Left ventricle myocardium inferior (tissue), 1 donor: Measurements from ENCODE around the gene ANKS4B. TPM values are rescaled to one million over a fixed set of nuclear protein-coding genes. Genes with fewer than 3 reads are reported as not detected.

Experiments used
- DNase-seq: peaks from one replicate; pipeline ENCODE4 v3.0.0-alpha.2; 2020
- H3K27ac ChIP-seq: fragments of 200-600 bp; replicated peaks from 2 replicates; pipeline ENCODE4 v1.8.0; 2021
- H3K27me3 ChIP-seq: fragments of 200-600 bp; 2 replicates; pipeline ENCODE4 v1.8.0; 2021; ENCODE audit warnings: low read depth
- H3K36me3 ChIP-seq: fragments of 200-600 bp; 2 replicates; pipeline ENCODE4 v1.8.0; 2021
- H3K4me1 ChIP-seq: fragments of 200-600 bp; 2 replicates; pipeline ENCODE4 v1.8.0; 2021
- H3K4me3 ChIP-seq: fragments of 200-600 bp; 2 replicates; pipeline ENCODE4 v1.8.0; 2021; ENCODE audit warnings: mild to moderate bottlenecking, moderate library complexity
- H3K9me3 ChIP-seq: fragments of 200-600 bp; replicated peaks from 2 replicates; pipeline ENCODE4 v1.8.0; 2021
- intact Hi-C: fragments of 100-400 bp; cut with micrococcal nuclease; formaldehyde crosslinking; loops from one replicate; pipeline ENCODE4 v1.11.0; 2022
- total RNA-seq: library from RNA; stranded (reverse); fragmentation: NEBNext Ultra II Directional; extraction: Animal tissue kit (Norgen Biotek cat#: 25700); gene quantifications from one replicate; pipeline ENCODE4 v1.2.1, GENCODE V29; 2021
- TF ChIP-seq, protein P1 (sequence below): fragments of 200-600 bp; IDR thresholded peaks from 2 replicates; pipeline ENCODE4 v1.8.0; 2021; ENCODE audit warnings: antibody characterized with exemption, mild to moderate bottlenecking, borderline replicate concordance
- donor health status: DM: no; HTN: yes; CAD: no; lungs with severe emphysema.

ANKS4B gene
- total RNA-seq, 1 donor from 2014 or later: not detected

DNA sequence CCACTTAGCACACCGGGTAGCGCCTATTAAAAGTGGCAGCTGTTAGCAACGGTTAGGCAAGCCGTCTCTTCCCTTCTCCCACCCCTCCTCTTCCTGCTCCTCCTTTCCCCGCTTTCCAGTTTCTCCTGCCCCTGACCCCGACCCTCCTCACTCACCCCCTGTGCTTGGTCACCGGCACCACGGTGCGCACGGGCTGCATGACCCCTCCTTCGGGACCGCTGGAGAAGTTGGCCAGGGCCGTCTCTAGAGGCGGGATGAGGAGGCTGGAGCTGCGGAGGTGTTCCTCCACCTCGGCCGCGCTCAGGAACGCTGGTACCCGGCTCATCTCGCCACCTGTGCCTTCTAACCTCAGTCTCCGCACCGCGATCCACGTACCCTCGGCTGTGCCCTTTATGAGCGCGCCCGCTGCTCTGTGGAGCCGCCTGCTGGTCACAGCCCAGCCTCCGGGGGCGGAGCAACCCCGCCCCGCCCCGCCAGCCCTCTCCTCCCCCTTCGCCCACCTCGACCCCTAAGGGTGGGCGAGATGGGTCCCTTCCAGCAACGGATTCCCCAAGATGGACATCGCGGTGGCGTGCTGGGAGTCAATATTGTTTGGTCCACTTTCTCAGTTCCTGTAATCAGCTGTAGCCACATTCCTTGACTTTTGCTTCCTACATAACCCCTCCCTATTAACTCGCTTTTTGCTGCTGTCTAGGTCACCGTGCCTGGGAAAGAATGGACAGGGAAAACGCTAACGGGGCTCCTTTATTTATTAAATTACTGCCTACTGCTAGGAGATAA is 44.6 kb downstream of the ANKS4B start, which contains the start of gene CRYM:
Gene CRYM (minus strand): TSS at position 364 of the 780 bp plus-strand sequence. CDS start 39 bp downstream, at position 325.
- DNase-seq: peak; percentile 71
- no peaks in the 10 kb centered on the region for H3K9me3 ChIP-seq
- H3K27ac ChIP-seq: peak within 1 kb of the TSS; percentile 89
- H3K36me3 ChIP-seq: no peaks in the 10 kb centered on the region
- TF ChIP-seq, protein P1, sequence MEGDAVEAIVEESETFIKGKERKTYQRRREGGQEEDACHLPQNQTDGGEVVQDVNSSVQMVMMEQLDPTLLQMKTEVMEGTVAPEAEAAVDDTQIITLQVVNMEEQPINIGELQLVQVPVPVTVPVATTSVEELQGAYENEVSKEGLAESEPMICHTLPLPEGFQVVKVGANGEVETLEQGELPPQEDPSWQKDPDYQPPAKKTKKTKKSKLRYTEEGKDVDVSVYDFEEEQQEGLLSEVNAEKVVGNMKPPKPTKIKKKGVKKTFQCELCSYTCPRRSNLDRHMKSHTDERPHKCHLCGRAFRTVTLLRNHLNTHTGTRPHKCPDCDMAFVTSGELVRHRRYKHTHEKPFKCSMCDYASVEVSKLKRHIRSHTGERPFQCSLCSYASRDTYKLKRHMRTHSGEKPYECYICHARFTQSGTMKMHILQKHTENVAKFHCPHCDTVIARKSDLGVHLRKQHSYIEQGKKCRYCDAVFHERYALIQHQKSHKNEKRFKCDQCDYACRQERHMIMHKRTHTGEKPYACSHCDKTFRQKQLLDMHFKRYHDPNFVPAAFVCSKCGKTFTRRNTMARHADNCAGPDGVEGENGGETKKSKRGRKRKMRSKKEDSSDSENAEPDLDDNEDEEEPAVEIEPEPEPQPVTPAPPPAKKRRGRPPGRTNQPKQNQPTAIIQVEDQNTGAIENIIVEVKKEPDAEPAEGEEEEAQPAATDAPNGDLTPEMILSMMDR: peak; percentile 89
- peak within 1 kb of the TSS; percentile 71 for H3K4me3 ChIP-seq
- intact Hi-C loops: no loop called here
- peaks cover 52% of the 10 kb centered on the region for H3K27me3 ChIP-seq
- H3K4me1 ChIP-seq: peaks cover 32% of the 10 kb centered on the region

DNA sequence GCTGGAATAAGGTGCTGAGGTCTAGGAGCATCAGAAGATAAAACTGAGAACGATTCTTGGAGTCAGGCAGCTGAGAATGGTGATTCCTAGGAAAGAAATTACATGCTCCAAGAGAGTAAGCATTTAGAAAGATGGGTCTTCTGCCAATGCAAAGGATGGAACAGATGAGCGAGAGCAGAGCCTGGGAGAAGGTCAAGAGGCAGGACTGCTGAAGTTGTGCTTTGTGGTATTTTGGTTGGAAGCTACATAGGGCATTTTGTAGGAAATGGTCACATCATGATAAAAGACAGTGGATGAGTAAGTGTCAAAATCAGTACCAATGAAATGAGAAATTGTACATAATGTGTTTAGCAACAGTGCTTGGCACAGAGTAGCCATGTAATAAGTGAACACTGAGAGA is 46.0 kb downstream of the ANKS4B start:
- intact Hi-C loops: no loop called here
- peaks cover 66% of the 10 kb centered on the region for H3K27me3 ChIP-seq
- no peak for DNase-seq

DNA sequence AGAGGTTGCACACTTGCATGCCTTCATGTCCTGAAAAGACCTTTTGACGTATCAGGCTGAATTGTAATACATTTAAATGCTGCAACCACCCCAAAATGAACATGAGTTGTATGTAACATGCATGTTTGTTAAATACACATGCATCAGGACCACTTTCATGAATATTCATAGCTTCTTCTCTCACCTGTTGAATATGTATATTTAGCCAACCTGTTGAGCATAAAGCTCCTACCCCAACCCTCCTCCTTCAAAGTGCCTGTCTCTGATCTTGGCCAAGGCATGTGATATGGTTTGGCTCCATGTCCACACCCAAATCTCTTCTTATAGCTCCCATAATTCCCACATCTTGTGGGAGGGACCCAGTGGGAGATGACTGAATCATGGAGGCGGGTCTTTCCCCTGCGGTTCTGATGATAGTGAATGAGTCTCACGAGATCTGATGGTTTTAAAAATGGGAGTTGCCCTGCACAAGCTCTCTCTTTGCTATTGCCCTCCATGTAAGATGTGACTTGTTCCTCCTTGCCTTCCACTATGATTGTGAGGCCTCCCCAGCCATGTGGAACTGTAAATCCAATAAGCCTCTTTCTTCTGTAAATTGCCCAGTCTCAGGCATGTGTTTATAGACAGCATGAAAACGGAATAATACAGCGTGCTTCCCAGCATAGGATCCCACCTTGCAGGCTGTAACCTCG is 48.3 kb downstream of the ANKS4B start:
- no peaks in the 10 kb centered on the region for H3K9me3 ChIP-seq
- H3K36me3 ChIP-seq: no peaks in the 10 kb centered on the region
- peaks cover 36% of the 10 kb centered on the region for H3K4me1 ChIP-seq
- H3K27me3 ChIP-seq: peaks cover 61% of the 10 kb centered on the region
- TF ChIP-seq, protein P1: no peak
- DNase-seq: no peak
- no peak overlapping the region for H3K27ac ChIP-seq
- no peak overlapping the region for H3K4me3 ChIP-seq
- intact Hi-C loops: no loop called here

More for the DNA sequence above, 46.0 kb downstream of the ANKS4B start:
- Histone ChIP-seq H3K36me3 (no peaks in the 10 kb centered on the region), H3K4me1 (peaks cover 43% of the 10 kb centered on the region), H3K9me3 (no peaks in the 10 kb centered on the region), H3K4me3 (no peak overlapping the region), H3K27ac (peak overlapping the region; percentile 89)
- TF ChIP-seq, protein P1: no peak

DNA sequence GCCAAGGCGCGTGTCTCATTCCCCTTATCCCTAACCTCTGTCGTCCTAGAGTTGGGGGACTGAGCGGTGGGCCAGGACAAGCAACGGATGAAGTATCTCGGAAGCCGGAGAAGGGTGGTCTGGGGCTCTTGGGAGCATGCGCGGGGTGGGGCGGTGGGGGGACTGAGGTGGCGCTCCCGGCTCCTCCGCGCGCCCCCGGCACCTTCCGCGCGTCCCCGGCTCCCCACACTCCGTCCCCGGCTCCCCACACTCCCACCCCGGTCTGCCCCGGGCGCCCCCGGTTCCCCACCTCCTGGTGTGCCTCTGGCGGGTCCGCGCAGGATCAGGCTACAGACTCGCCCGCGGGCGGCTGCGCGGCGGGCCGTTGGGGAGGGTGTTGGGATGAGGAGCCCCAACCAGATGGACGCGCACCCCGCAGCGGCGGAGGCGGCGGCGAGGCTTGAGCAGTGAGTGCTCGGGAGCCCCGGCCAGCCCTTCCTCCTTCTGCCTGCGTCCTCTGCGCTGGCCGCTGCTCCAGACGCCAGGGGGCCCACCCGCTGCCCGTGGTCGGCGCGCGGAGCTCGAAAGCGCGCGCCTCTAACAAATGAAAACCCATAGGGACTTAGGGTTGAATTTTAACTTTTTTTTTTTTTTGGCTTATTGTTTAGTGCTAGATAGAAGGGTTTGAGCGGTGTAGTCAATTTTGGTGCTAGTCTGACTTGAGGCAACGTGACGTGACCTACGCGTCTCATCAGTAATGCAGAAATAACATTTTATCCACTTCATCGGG is 50.2 kb downstream of the ANKS4B start:
- intact Hi-C loops: no loop called here
- Histone ChIP-seq H3K4me1 (peaks cover 20% of the 10 kb centered on the region), H3K9me3 (peaks cover 3% of the 10 kb centered on the region), H3K27me3 (peaks cover 42% of the 10 kb centered on the region), H3K27ac (peak overlapping the region; percentile 76), H3K36me3 (no peaks in the 10 kb centered on the region), H3K4me3 (peak overlapping the region; percentile 65)
- TF ChIP-seq, protein P1: peak; percentile 66
- peak; percentile 49 for DNase-seq

DNA sequence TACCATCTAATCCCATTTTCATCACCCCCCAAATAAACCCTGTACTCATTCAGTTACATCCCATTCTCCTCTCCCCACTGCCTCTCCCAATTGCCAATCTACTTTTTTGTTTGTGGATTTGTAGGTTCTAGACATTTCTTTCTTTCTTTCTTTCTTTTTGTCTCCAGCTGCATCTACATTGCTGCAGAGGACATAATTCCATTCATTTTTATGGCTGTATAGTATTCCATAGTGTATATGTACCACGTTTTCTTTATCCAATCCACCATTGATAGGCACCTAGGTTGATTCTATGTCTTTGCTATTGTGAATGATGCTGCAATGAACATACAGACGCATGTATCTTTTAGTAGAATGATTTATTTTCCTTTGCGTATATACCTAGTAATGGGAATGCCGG is 50.9 kb downstream of the ANKS4B start:
- Histone ChIP-seq H3K4me3 (peak overlapping the region; percentile 65), H3K9me3 (peaks cover 10% of the 10 kb centered on the region), H3K36me3 (no peaks in the 10 kb centered on the region), H3K27me3 (peaks cover 41% of the 10 kb centered on the region), H3K4me1 (peaks cover 19% of the 10 kb centered on the region), H3K27ac (peak overlapping the region; percentile 76)
- intact Hi-C loops: no loop called here
- no peak for DNase-seq
- TF ChIP-seq, protein P1: no peak
